ENCODE results near the gene CTU1. TPM values are rescaled to one million over a fixed set of nuclear protein-coding genes. Genes with fewer than 3 reads are reported as not detected.

Gene CTU1
- total and polyA plus RNA-seq, 10 of the 15 experiments (the other 5 are each of a cell fraction or from before 2014, with no cell fraction given) = 0.02 to 10.5 (median 3.0) TPM; not detected in 1

DNA sequence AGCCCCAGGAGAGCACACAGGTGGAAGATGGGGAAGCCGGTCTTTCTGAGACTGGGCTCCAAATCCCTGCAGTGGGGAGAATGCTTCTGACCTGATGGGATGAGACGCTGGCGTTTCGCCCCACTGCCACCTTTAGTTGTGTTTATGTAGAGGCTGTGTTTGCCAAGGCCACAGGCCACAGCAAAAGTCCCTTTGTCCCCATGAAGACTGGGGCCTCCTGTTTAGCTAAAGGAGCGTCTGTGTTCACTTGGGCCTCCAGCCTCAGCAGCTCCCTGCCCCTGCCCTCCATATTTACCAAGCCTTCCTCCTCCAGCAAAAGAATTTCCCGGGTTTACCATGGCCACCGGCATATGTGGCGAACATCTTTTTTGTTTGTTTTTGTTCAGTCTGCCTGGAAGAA is 15.1 kb downstream of the CTU1 start (continued):
- no peak for TF ChIP-seq SPI1 (IDR thresholded peaks at IDR 0.05; ENCODE audit: borderline replicate concordance, insufficient read depth, low read depth, low read length)
- TF ChIP-seq ZNF24 (IDR thresholded peaks at IDR 0.05) = no peak
- TF ChIP-seq IKZF1 (conservative IDR thresholded peaks at IDR 0.05) = no peak
- no peak for TF ChIP-seq HDGF (IDR thresholded peaks at IDR 0.05)
- no peak for TF ChIP-seq TBL1XR1 (IDR thresholded peaks at IDR 0.05; ENCODE audit: low read depth, low read length)
- TF ChIP-seq CBFB (IDR thresholded peaks at IDR 0.05; ENCODE audit: low read depth) = no peak
- TF ChIP-seq, protein P1, sequence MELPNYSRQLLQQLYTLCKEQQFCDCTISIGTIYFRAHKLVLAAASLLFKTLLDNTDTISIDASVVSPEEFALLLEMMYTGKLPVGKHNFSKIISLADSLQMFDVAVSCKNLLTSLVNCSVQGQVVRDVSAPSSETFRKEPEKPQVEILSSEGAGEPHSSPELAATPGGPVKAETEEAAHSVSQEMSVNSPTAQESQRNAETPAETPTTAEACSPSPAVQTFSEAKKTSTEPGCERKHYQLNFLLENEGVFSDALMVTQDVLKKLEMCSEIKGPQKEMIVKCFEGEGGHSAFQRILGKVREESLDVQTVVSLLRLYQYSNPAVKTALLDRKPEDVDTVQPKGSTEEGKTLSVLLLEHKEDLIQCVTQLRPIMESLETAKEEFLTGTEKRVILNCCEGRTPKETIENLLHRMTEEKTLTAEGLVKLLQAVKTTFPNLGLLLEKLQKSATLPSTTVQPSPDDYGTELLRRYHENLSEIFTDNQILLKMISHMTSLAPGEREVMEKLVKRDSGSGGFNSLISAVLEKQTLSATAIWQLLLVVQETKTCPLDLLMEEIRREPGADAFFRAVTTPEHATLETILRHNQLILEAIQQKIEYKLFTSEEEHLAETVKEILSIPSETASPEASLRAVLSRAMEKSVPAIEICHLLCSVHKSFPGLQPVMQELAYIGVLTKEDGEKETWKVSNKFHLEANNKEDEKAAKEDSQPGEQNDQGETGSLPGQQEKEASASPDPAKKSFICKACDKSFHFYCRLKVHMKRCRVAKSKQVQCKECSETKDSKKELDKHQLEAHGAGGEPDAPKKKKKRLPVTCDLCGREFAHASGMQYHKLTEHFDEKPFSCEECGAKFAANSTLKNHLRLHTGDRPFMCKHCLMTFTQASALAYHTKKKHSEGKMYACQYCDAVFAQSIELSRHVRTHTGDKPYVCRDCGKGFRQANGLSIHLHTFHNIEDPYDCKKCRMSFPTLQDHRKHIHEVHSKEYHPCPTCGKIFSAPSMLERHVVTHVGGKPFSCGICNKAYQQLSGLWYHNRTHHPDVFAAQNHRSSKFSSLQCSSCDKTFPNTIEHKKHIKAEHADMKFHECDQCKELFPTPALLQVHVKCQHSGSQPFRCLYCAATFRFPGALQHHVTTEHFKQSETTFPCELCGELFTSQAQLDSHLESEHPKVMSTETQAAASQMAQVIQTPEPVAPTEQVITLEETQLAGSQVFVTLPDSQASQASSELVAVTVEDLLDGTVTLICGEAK (IDR thresholded peaks at IDR 0.05; ENCODE audit: borderline replicate concordance) = no peak
- TF ChIP-seq, protein P2, sequence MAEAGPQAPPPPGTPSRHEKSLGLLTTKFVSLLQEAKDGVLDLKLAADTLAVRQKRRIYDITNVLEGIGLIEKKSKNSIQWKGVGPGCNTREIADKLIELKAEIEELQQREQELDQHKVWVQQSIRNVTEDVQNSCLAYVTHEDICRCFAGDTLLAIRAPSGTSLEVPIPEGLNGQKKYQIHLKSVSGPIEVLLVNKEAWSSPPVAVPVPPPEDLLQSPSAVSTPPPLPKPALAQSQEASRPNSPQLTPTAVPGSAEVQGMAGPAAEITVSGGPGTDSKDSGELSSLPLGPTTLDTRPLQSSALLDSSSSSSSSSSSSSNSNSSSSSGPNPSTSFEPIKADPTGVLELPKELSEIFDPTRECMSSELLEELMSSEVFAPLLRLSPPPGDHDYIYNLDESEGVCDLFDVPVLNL (IDR thresholded peaks at IDR 0.05; ENCODE audit: low read depth, low read length) = no peak
- no peak for TF ChIP-seq CBX3 (IDR thresholded peaks at IDR 0.05; ENCODE audit: borderline replicate concordance, low read depth)
- no peak for TF ChIP-seq KAT2A (conservative IDR thresholded peaks at IDR 0.05; ENCODE audit: control insufficient read depth, low read depth, low read length)
- TF ChIP-seq ZNF274 (IDR thresholded peaks at IDR 0.05; ENCODE audit: insufficient read depth, insufficient read length) = no peak
- no peak for TF ChIP-seq CREB1 (IDR thresholded peaks at IDR 0.05; ENCODE audit: low read depth)
- TF ChIP-seq STAT3 (IDR thresholded peaks at IDR 0.05; ENCODE audit: low read depth, low read length) = no peak

Measured in GM12878 (cell line).